ENCODE measurements around the gene CLCN6.

GRCh38 chr1:11887666-11888007, 81.6 kb downstream of the CLCN6 start:
- TF ChIP-seq, protein P1, sequence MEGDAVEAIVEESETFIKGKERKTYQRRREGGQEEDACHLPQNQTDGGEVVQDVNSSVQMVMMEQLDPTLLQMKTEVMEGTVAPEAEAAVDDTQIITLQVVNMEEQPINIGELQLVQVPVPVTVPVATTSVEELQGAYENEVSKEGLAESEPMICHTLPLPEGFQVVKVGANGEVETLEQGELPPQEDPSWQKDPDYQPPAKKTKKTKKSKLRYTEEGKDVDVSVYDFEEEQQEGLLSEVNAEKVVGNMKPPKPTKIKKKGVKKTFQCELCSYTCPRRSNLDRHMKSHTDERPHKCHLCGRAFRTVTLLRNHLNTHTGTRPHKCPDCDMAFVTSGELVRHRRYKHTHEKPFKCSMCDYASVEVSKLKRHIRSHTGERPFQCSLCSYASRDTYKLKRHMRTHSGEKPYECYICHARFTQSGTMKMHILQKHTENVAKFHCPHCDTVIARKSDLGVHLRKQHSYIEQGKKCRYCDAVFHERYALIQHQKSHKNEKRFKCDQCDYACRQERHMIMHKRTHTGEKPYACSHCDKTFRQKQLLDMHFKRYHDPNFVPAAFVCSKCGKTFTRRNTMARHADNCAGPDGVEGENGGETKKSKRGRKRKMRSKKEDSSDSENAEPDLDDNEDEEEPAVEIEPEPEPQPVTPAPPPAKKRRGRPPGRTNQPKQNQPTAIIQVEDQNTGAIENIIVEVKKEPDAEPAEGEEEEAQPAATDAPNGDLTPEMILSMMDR (IDR thresholded peaks at IDR 0.05): no peak
- no peak for TF ChIP-seq POLR2A (IDR thresholded peaks at IDR 0.05)
